Retina (tissue), 1 donor: Measurements from ENCODE around the gene GGA1.
"Not testable (repeated sequence)": the region's sequence is repeated elsewhere in the genome, so short reads cannot be mapped to it uniquely, and the experiment has no call there.

Experiments
- DNase-seq: peaks from one replicate; pipeline ENCODE4 v3.0.0-alpha.2; 2016

The GGA1 gene

DNA sequence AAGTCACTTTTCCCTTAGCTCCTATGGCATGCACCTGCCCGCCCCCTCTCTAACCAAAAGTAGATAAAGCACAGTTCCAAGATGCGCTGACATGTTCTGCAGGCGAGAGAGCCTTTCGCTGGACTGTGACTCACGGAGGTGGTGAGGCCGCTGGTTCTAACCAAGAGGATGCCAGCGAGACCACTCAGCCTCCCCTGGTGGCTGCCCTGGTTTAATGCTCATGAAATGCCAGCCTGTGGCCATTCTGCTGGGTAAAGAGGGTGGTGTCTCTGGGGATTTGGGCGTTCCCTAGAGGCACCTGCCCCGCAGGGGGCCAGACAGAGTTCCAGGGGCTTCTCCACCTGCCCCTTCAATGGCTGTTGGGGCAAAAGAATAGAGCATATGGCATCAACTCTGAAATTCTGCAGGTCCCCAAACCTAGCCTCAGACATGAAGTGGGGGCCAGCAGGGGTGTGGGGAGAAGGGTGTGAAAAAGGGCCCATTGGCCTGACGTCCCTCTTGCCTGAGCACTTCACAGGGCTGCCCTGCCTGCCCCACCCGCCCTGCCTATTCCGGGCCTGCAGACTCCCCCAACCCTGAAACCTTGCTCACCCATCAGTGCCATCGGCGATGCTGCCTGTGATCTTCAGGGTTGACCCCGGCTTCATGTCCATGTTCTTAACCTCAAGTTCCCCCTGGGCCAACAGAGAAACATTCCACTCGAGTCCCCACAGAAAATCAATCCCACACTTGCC is 37.2 kb upstream of the GGA1 start:
- DNase-seq = no peak

DNA sequence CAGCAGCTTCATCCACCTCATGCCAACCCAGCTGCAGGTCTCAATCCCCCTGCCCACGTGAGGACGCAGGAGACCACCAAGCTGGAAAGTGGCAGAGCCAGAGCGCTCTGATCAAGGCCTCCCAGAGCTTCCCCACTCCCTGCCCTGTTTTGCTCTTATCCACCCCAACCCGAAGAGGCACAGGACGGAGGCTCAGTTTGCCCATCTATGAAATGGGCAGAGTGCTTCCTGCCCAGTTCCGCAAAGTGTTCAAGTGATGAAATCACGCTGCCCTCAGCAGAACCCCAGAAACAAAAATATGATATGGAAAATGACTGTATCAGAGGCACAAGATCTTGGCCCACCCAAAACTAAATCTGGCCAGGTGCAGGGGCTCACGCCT is 36.7 kb upstream of the GGA1 start:
- no peak for DNase-seq

GRCh38 chr22:37575490-37576003 is 33.1 kb upstream of the GGA1 start:
- no peak for DNase-seq

DNA sequence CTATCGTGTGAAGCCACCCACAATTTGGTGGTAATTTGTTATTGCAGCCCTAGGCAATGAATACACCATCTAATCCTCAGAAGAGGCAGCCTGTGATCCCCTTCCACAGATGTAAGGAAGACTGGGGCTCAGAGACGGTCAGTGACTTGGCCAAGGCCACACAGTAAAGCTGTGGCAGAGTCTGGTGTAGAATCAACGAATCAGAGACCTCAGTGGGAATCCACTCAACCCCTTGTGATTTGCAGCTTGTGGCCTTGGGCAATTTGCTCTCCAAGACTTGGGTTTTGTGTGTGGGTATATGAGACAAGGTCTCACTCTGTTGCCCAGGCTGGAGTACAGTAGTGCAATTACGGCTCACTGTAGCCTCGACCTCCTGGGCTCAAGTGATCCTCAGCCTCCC is 30.6 kb upstream of the GGA1 start:
- DNase-seq = no peak

- no peak for DNase-seq
Observed at GRCh38 chr22:37581504-37581903, 27.1 kb upstream of the GGA1 start.

DNA sequence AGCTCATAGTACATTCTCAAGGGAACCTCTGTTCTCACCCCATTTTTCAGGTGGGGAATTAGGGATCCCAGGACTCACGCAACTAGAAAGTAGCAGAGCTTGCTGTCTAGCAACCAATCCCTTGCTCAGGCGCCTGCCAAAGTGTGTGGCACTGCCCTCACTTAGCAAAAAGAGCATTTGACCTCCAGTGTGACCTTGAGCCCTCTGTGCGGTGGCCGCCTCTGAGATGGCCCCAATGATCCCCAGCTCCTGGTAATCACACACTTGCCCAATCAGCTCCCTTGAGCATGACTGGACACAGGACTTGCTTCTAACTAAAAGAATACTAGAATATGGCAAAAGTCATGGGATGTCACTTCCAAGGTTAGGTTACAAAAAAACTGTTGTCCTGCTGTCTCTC is 26.1 kb upstream of the GGA1 start:
- DNase-seq = no peak

GRCh38 chr22:37588546-37589215 is 20.0 kb upstream of the GGA1 start:
- DNase-seq = no peak

GRCh38 chr22:37589636-37590035 is 19.0 kb upstream of the GGA1 start:
- DNase-seq = no peak

DNA sequence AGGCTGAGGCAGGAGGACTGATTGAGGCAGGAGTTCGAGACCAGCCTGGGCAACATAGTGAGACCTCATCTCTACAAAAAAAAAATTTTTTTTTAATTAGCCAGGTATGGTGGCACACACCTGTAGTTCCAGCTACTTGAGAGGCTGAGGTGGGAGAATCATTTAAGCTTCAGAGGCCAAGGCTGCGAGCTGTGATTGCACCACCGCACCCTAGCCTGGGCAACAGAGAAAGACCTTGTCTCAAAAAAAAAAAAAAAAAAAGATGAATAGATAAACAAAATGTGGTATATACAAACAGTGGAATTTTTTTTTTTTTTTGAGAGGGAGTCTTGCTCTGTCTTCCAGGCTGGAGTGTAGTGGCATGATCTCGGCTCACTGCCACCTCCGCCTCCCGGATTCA is 17.6 kb upstream of the GGA1 start:
- DNase-seq = not testable (repeated sequence)

GRCh38 chr22:37591823-37592404 is 16.7 kb upstream of the GGA1 start:
- no peak for DNase-seq

- no peak for DNase-seq
Observed at GRCh38 chr22:37594237-37594636, 14.4 kb upstream of the GGA1 start.

- DNase-seq = no peak
Observed at GRCh38 chr22:37599153-37599552, 9.5 kb upstream of the GGA1 start.

- DNase-seq = no peak
Observed at GRCh38 chr22:37601203-37601539, 7.5 kb upstream of the GGA1 start.

- DNase-seq = peak; percentile 18
Observed at GRCh38 chr22:37601540-37602442, 6.8 kb upstream of the GGA1 start.

- not testable (repeated sequence) for DNase-seq
Observed at GRCh38 chr22:37602546-37603277, 5.9 kb upstream of the GGA1 start.

DNA sequence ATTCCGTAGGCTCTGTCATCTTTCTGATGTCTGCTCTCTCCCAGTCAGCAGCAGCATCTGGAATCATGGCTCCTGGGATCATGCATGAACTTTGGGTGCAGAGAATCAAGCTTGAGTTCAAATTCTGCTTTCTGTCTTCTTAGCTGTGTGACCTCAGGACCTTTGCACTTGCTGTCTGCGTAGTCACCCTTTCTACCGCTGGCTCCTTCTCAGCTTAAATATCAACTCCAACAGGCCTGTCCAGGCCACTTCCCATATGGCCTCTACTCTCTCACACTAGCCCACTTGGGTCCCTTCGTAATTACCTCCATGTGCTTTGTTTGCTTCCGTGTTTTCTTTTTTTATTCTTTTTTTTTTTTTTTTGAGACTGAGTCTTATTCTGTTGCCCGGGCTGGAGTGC is 4.6 kb upstream of the GGA1 start:
- DNase-seq = no peak

DNA sequence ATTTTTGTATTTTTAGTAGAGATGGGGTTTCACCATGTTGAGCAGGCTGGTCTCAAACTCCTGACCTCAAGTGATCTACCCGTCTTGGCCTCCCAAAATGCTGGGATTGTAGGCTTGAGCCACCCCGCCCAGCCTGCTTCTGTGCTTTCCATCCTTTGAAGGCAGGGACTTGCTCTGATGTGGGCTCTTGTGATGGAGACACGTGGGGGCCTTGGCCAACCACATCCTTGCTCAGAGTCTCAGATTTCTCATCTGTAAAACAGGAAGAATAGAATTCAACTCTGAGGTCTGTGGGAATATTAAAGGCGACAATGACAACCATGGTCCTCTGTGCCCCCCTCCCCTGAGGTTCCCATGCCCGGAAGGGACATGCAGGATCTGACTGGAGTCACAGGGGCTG is 3.8 kb upstream of the GGA1 start:
- DNase-seq = no peak

DNA sequence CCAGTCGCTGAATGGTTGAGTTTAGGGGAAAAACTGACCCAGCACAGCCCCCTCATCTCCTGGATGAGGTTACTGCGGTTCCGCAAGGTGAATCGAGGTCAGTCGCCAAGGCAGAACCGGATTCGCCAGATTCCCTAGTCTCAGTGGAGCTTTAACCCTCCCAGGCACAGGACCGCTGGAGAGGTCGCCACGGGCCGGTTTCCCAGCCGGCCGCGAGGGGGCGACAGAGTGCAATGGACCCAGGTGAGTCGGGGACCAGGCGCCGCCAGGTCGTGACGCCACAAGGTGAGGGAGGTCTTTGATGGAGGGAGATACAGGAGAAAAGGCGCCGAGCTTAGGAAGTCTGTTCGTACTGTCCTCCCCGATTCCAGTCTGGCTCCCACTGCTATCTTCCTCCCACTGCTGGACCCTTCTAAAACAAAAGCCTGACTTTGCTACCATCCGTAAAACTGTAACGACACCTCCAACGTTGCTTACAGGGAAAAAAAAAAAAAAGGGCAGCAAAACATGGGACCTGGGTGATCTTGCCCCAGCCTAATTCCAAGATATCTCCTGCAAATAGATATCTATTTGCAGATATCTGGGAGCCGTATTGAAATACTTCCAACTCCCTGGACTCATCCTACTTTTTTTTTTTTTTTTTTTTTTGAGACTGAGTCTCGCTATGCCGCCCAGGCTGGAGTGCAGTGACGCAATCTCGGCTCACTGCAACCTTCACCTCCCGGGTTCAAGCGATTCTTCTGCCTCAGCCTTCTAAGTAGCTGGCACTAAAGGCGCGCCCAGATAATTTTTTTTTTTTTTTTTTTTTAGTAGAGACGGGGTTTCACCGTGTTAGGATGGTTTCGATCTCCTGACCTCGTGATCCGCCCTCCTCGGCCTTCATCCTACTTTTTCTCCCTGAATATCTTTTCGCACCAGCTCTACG is 1.4 kb upstream of the GGA1 start:
- DNase-seq = peak; percentile 89

GRCh38 chr22:37607935-37608476 is 628 bp upstream of the GGA1 start:
- DNase-seq = no peak

- DNase-seq = no peak
Observed at GRCh38 chr22:37609240-37610152, 862 bp downstream of the GGA1 start.
